ENCODE results near the gene IMPG1. TPM values are rescaled to one million over a fixed set of nuclear protein-coding genes. Genes with fewer than 3 reads are reported as not detected.

IMPG1 gene
- total RNA-seq, 2 donors from 2014 or later = not detected

- H3K27me3 Mint-ChIP-seq (ENCODE audit: insufficient read depth) = peaks cover 39% of the 10 kb centered on the region
- peaks cover 5% of the 10 kb centered on the region for H3K4me1 Mint-ChIP-seq
- no peaks in the 10 kb centered on the region for H3K27me3 ChIP-seq (ENCODE audit: control insufficient read depth, insufficient read depth, low read length, poor library complexity, severe bottlenecking)
- no peaks in the 10 kb centered on the region for H3K36me3 Mint-ChIP-seq (ENCODE audit: low read depth)
- H3K27ac ChIP-seq (ENCODE audit: low read depth, low read length) = no peak overlapping the region
- no peak overlapping the region for H3K9ac ChIP-seq (ENCODE audit: extremely low read depth, low read length, poor library complexity, severe bottlenecking)
- H3K4me3 Mint-ChIP-seq = no peak overlapping the region
- H3K36me3 ChIP-seq (ENCODE audit: control insufficient read depth, insufficient read depth, low read length) = no peaks in the 10 kb centered on the region
- WGBS, 2 experiments (ENCODE audit: insufficient coverage in 1 of 2, insufficient read length in 1 of 2) = 33 to 68% methylated on average over 1 to 2 of the region's 2 CpGs
- H3K27ac Mint-ChIP-seq = no peak overlapping the region
- H3K4me1 ChIP-seq (ENCODE audit: control insufficient read depth, insufficient read depth, low read length) = no peaks in the 10 kb centered on the region
- no peaks in the 10 kb centered on the region for H3K9me3 ChIP-seq (ENCODE audit: control insufficient read depth, low read length)
- no peaks in the 10 kb centered on the region for H3K9me3 Mint-ChIP-seq
- DNase-seq = no peak
- no peak overlapping the region for H3K4me3 ChIP-seq (ENCODE audit: low read length)
- TF ChIP-seq CTCF (conservative IDR thresholded peaks at IDR 0.05) = no peak
These were observed 134.6 kb downstream of the IMPG1 start for GRCh38 chr6:75937846-75938245.

GRCh38 chr6:75936682-75937081, 135.8 kb downstream of the IMPG1 start:
- Histone ChIP-seq H3K4me3 (ENCODE audit: low read length) (no peak overlapping the region), H3K27me3 (ENCODE audit: control insufficient read depth, insufficient read depth, low read length, poor library complexity, severe bottlenecking) (no peaks in the 10 kb centered on the region), H3K36me3 (ENCODE audit: control insufficient read depth, insufficient read depth, low read length) (no peaks in the 10 kb centered on the region), H3K4me1 (ENCODE audit: control insufficient read depth, insufficient read depth, low read length) (no peaks in the 10 kb centered on the region), H3K9ac (ENCODE audit: extremely low read depth, low read length, poor library complexity, severe bottlenecking) (no peak overlapping the region), H3K27ac (ENCODE audit: low read depth, low read length) (no peak overlapping the region), H3K9me3 (ENCODE audit: control insufficient read depth, low read length) (no peaks in the 10 kb centered on the region)
- 82 to 100% methylated on average over 2 to 3 of the region's 3 CpGs for WGBS, 2 experiments (ENCODE audit: insufficient coverage in 1 of 2, insufficient read length in 1 of 2)
- TF ChIP-seq CTCF (conservative IDR thresholded peaks at IDR 0.05) = no peak
- H3K36me3 Mint-ChIP-seq (ENCODE audit: low read depth) = no peaks in the 10 kb centered on the region
- peaks cover 30% of the 10 kb centered on the region for H3K27me3 Mint-ChIP-seq (ENCODE audit: insufficient read depth)
- H3K4me3 Mint-ChIP-seq = no peak overlapping the region
- H3K4me1 Mint-ChIP-seq = peaks cover 5% of the 10 kb centered on the region
- no peak overlapping the region for H3K27ac Mint-ChIP-seq
- H3K9me3 Mint-ChIP-seq = no peaks in the 10 kb centered on the region
- DNase-seq = no peak

- Histone ChIP-seq H3K9ac (ENCODE audit: extremely low read depth, low read length, poor library complexity, severe bottlenecking) (no peak overlapping the region), H3K4me1 (ENCODE audit: control insufficient read depth, insufficient read depth, low read length) (no peaks in the 10 kb centered on the region), H3K4me3 (ENCODE audit: low read length) (peak overlapping the region; percentile 75), H3K9me3 (ENCODE audit: control insufficient read depth, low read length) (no peaks in the 10 kb centered on the region), H3K27me3 (ENCODE audit: control insufficient read depth, insufficient read depth, low read length, poor library complexity, severe bottlenecking) (no peaks in the 10 kb centered on the region), H3K27ac (ENCODE audit: low read depth, low read length) (peak overlapping the region; percentile 42), H3K36me3 (ENCODE audit: control insufficient read depth, insufficient read depth, low read length) (no peaks in the 10 kb centered on the region)
- TF ChIP-seq CTCF (conservative IDR thresholded peaks at IDR 0.05) = no peak
- Mint-ChIP-seq H3K4me1 (peaks cover 5% of the 10 kb centered on the region), H3K27ac (no peak overlapping the region), H3K9me3 (no peaks in the 10 kb centered on the region), H3K27me3 (ENCODE audit: insufficient read depth) (peaks cover 30% of the 10 kb centered on the region), H3K4me3 (peak overlapping the region; percentile 52), H3K36me3 (ENCODE audit: low read depth) (no peaks in the 10 kb centered on the region)
- 33 to 67% methylated on average over 1 to 12 of the region's 12 CpGs for WGBS, 2 experiments (ENCODE audit: insufficient coverage in 1 of 2, insufficient read length in 1 of 2)
- DNase-seq = no peak
These were observed 137.0 kb downstream of the IMPG1 start for GRCh38 chr6:75935473-75935793.

Data from endodermal cell (in vitro differentiated cells).